ENCODE results near the gene KCNK3. TPM values are rescaled to one million over a fixed set of nuclear protein-coding genes. Genes with fewer than 3 reads are reported as not detected.
A peak's percentile ranks its signal among the peaks of the same experiment; 100 is the strongest.

KCNK3 gene
- polyA plus RNA-seq, 10 donors, result 0.60 to 1.8 (median 1.2) TPM

DNA sequence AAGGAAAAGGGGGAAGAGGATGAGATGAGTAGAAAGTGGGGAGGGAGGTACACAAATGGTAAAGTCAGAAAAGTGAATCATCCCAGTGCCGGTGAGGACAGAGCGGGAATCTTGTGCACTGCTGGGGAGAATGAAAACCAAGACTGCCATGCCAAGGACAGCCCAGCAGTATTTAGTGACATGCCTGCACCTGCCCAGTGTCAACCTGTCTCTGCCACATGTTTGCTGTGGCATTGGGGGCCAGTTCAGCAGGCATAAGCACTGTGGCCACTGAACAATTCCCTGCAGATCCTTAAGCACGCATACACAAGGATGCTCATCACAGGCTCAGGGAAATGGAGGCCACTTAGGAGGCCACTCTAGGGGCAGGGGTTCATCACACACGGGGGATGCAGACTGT is 5.2 kb upstream of the KCNK3 start:
- DNase-seq, result no peak

DNA sequence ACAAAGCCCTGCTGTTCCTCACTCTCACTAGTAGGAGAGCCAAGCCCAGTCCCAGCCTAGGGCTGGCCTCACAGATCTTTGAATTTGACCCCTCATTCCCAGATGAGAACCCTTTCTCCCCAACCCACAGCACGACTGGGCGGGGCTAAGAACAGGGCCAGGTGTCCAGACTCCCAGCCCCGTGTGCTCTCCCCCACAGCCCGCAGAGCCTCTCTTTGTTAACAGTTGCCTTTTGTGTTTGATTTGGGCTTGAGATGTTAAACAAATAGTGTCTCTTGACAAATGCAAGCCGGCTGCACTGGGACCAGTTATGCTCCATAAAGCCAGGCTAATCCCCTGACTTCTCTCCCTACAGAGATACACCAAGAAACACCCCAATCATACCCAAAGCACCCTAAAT is 4.7 kb upstream of the KCNK3 start:
- no peak for DNase-seq

DNA sequence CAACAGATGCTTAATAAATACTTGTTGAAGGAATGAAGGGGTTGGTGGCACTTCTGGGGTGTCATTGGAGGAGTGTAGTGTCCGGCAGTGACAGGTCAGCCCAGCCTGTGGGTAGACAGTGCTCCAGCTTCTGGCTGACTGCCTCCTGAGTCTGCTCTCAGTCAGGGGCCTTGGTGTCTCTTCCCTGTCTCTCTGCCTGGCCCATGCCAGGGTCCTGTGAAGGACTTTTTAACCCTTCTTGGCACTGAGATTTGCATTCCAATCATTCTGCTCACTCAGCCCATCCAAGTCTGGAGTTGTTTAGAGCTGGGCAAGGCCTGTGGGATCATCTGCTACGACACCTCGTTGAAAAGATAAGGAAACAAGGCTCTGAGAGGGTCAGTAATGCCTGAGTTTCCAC is 1.4 kb upstream of the KCNK3 start:
- no peak for DNase-seq

DNA sequence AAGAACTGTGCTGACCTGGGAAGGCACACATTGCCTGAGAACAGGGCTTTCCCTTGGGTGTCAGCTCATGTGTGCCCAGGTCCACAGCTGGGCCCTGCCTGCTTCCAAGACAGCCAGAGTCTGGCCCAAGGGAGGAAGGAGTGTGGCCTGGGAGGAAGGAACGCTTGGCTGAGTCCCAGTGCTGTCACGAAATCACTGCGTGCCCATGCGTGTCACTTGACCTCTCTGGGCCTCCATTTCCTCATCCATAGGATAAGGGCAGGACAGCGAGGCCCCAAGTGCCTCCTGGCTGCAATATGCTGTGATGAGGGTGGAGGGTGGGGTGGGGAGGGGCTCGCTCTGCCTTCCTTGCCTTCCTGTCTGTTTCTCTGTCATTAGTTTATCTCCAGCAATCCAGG is 642 bp upstream of the KCNK3 start:
- no peak for DNase-seq

DNA sequence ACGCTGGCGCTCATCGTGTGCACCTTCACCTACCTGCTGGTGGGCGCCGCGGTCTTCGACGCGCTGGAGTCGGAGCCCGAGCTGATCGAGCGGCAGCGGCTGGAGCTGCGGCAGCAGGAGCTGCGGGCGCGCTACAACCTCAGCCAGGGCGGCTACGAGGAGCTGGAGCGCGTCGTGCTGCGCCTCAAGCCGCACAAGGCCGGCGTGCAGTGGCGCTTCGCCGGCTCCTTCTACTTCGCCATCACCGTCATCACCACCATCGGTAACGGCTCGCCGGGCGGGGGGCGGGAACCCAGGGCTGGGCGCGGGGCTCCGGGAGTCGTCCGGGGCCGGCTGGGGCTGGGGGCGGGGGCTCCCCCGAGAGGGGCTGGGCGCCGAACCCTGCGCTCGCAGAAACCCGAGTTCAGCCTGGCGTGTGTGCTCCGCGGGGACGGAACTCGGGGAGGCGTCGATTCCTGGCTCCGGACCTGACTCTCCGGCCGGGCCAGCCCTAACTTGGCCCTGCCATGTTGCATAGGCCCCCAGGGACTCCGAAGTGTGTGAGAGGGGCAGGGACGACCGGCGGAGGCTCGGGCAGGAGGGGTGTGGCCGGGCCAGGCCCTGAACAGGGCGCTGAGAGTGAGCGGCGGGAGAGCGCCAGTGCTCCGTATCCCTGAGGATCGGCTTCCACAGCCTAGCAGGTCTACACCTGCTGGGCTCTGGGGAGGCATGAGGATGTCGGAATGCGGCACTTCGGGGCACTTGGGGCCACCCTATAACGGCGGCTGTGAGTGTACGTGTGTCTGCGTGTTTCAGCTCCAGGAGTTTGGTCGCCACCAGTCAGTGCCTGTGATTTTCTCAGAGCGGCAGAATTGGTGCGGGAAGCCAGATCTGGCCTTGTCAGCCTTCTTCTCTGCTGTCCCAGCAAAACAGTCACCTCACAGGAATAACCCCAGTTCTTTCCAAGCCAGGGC is 651 bp downstream of the KCNK3 start:
- peak in 2 of 3 donors; percentile 19 to 45 for DNase-seq

DNA sequence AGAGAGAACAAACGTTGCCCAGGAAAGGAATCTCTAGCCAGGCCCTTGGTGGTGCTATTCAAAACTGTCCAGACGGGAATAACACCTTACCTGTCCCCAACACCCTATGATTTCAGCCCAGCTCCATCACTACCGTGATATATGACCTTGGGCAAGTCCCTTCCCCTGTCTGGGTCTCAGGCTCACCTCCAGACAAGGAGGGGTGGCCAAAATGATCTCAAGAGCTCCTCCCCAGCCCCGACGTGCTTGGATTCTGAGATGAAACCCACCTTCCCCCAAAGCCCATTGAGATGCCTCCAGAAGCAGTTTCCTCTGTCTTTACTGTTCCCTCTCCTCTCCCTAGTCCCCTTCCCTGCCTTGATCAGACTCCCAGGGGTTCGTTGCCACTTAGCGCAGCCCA is 1.5 kb downstream of the KCNK3 start:
- no peak for DNase-seq

DNA sequence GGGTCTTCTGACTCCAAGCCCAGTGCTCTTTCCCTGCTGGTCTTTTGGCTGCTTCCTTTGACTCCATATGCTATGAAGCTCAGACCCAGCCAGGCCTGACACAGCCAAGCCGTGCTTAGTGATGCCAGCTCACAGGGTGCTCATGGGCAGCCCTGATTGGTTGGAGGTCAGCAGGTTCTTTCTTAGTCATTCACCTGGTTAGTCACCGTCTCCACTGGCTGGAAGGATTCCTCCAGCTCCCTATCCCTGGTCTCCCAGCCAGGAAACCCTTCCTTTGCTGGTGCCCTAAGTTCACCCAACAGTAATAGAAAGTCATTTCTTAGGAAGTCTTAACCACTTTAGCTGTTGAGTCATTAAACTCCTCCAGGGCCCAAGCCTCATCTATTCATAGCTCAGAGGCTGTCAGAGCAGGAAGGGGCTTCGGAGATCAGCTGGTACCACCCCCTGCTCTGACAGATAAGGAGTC is 3.9 kb downstream of the KCNK3 start:
- peak in 1 of 3 donors; percentile 20 for DNase-seq

DNA sequence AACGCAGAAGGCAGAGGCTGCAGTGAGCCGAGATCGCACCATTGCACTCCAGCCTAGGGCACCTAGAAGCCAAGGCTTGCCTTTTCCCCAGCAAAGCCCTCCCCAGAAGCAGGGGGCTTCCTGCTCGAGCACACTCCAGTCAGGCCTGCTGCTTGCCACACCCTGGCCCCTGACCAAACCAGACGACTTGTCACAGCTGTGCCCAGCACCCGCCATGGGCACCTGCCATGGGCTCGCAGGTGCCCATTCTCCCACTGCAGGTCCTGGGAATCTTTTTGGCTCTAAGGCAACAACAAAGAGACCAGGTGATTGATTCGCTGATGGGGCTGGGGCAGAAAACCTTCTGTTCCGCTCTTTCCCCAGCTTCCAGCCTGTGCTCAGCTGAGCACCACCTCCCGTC is 4.9 kb downstream of the KCNK3 start:
- no peak for DNase-seq

DNA sequence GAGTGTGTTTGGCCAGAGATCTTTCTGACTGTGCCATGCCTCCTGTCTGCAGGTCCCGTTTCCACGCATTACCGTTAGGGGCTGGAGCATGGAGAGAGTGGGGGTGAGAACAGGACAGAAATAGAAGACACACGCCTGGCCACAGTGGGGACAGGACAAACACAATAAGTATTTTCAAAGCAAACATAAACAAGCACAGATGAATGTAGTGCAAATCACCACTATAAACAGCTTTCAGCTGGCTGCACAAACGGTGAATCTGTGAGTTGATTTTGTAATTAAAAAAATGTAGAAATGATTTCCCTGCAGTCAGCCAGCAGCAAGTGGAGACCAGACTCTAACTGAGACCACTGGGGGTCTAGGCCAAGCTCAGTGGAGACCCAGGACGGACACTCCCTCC is 6.8 kb downstream of the KCNK3 start:
- no peak for DNase-seq

DNA sequence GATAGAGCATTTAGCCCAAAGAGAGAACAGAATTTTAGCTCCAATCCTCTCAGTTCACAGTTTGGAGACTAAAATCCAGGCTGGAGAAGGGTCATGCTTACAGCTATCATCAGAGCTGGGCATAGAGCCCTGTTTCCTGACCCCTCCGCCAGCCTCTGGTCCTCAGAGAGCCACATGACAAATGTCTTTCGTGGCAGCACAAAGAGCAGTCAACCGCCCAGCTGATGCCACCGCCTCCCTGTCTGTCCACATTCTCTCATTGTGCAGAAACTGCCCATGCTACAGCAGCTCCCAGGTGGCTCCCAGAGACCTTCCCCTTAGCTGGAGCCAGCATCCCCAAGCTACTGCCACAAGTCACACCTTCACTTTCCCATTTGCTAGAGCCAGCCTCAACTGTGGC is 7.6 kb downstream of the KCNK3 start:
- DNase-seq, result no peak

DNA sequence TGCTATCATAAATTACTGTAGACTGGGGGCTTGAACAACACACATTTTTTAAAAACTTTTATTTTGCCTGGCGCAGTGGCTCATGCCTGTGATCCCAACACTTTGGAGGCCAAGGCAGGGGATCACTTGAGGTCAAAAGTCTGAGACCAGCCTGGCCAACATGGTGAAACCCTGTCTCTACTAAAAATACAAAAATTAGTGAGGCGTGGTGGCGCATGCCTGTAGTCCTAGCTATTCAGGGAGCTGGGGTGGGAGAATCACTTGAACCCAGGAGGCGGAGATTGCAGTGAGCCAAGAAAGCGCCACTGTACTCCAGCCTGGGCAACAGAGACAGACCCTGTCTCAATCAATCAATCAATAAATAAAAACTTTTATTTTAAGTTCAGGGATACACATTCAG is 9.1 kb downstream of the KCNK3 start:
- DNase-seq, result no peak

DNA sequence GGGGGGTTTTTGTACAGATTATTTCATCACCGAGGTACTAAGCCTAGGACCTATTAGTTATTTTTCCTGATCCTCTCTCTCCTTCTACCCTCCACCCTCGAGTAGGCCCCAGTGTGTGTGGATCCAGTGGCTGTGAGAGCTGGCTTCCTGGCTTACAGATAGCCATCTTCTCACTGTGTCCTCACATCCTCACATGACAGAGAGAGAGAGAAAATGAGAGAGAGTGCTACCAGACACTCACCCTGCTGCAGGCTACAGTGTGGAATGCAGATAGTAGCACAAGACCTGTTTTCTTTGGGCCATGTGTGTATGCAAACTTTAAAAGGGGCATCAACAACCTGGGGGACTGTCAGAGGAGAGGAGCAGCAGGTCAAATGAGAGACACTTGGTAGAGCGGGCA is 9.5 kb downstream of the KCNK3 start:
- no peak for DNase-seq

DNA sequence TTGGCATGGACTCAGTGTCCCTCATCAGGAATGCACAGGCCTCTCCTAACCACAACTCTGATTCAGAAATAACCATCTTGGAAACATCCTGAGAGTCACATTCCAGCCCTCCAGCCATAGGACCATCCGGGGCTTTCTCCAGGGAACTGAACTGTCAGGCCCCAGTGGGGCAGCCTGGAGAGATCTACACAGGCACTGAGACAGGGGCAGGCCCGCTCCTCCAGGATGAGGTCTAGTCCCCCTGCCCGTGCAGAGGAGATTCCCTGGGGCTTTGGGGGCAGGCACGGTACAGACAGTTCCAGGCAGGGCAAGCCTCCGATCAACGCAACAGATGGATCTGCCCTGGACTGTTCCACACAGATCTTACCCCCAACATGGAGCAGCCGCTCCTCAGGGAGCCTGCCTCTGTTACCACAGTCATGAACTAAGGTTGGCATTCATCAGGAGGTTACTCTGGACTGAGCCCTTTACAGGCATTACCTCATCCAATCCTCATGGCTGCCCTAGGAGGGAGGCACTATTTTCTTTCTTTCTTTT is 12.0 kb downstream of the KCNK3 start:
- DNase-seq, result no peak

DNA sequence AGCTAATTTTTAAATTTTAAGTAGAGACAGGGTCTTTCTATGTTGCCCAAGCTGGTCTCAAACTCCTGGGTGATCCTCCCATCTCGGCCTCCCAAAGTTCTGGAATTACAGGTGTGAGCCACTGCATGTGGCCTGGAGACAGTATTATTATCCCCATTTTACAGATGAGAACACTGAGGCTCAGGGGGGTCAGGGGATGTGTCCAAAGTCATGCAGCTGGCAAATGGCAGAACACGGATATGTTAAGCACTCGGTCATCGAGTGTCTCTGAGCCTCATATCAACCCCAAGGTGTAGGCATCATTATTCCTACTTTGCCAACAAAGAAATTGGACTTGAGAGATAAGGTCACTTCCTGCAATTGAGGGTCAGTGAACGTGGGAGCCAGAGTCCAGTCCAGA is 12.6 kb downstream of the KCNK3 start:
- no peak for DNase-seq

DNA sequence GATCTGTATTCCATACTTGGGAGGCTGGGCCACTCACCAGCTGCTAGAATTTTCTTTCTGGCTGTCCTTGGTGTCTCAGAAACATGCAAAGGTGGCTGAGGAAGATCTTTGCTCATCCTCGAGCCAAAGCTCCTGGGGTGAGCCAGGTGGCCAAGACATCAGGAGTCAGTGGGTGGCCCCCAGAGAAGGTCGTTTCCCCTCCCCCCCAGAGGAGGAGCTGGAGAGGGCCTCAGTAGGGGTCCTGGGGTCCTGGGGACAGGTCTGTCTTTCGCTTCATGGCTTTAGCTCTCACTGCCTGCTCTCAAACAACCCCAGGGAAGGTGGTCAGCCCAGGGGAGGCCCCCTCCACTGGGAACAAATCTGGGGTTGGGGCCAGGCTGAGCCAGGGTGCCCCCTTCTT is 13.6 kb downstream of the KCNK3 start:
- no peak for DNase-seq

DNA sequence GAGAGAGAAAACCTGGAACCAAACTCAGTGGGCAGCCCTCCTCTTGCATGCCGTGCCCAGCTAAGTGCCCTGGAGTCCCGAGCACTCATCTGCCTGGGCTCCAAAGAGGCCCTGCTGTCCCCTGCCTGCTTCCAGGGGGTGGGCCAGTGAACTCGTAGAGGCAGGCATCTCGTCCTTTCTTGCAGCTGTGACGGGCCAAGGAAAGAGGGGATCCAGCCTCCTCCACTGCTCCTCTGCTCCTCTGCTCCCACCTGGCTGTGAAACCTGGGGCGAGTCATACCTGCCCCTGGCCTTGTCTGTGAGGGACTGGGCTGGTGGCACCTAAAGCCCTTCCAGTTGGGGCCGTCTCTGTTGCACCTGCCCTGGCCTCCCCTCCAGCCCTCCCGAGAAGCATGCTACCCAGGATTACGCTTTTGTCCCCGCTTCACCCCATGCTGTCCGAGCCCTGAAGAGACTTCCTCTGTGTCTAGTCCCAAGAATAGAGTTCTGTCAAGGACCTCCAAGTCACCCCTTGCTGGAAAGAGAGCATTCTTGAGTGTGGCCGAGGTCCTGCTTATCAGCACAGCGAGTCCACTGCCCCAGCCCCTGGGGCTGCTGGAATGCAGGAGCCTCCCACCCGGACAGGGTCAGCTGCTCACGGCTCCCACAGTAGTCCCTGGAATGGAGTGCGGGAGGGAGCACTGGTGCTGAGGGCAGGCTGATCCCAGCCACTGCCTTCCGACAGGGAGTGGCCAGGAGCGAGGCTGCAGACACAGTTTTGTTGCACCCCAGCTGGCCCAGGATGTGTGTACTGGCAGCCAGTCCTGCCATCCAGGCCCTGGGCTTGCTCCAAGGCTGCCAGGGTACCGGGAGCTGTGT is 14.3 kb downstream of the KCNK3 start:
- DNase-seq, result no peak

DNA sequence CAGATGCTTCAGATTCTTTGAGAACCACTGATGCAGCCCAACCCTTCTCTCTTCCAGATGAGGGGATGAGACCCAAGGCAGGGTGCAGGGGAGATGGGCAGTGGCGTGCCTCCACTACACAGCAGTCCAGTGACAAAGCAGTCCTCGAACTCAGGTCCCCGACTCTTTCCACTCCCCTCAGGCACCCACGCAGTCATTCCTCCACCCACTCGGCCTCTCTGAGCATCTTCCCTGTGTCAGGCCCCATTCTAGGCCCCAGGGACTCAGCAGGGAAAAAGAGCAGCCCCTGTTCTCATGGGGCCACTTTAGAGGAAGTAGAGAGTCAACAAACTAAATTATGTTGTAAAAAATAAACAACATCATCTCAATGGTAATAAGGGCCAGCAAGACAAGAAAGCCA is 15.2 kb downstream of the KCNK3 start:
- no peak for DNase-seq

DNA sequence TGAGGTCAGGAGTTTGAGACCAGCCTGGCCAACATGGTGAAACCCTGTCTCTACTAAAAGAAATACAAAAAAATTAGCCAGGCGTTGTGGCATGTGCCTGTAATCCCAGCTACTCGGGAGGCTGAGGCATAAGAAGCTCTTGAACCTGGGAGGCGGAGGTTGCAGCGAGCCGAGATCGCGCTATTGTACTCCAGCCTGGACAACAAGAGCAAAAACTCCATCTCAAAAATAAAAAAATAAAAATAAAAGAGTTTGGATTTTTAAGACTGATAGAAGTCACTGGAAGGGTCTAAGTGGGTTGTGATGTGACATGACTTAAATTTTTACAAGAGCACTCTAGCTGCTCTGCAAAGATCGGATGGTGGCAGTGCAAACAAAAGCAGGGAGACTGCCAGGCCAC is 15.9 kb downstream of the KCNK3 start:
- no peak for DNase-seq

DNA sequence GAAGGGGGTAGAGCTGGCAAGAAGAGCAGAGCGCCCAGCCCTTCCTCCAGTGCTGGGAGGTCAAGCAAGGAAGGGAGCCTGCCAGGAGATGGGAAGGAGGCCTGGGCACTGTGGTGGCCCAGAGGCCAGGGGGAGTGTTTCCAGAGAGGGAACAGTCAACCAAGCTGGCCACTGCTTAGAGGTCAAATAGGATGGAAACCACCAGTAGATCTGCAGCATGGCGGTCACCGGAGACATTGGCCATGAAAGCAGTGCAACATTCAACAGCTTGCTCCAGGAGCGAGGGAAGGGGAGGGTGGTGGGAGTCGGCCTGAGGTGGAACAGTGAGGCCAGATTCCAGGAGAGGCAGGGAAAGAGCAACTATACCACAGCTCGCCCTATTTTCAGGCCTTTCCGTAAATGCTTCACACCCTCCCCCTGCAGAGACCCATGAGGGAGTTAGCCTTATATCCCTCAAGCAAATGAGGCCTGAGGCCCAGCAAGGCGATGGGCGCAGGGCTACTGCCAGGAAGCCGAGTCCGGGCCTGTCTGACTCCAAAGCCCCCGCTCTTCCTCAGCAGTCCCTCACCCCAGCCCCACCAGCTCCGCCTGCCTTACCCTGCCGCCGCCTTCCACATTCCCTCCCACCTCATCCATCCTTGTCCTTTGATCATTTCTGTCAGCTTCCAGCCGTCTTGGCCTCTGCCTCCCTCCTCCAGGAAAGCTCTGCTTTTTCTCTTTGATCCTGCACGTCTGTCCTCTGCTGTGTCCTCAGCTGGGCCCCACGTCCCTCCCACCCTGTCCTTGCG is 17.0 kb downstream of the KCNK3 start:
- no peak for DNase-seq

DNA sequence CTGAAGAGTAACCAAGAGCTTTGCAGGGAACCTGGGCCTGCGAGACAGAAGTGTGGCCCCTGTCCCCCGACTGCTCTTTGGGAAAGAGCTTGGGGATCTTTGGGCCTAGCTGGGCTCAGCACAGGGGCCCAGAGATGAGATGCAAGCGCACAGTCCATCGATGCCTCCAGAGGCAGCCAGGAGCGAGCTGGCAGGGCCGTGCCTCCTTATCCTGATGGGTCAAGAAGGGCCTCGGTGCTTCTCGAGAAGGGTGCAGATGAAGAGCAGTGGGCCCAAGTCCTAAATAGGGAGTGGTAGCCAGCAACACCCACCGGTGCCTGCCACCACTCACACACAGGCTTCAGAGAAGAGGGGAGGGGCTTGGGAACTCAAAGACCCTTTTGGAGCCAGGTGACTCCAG is 17.6 kb downstream of the KCNK3 start:
- DNase-seq, result no peak

DNA sequence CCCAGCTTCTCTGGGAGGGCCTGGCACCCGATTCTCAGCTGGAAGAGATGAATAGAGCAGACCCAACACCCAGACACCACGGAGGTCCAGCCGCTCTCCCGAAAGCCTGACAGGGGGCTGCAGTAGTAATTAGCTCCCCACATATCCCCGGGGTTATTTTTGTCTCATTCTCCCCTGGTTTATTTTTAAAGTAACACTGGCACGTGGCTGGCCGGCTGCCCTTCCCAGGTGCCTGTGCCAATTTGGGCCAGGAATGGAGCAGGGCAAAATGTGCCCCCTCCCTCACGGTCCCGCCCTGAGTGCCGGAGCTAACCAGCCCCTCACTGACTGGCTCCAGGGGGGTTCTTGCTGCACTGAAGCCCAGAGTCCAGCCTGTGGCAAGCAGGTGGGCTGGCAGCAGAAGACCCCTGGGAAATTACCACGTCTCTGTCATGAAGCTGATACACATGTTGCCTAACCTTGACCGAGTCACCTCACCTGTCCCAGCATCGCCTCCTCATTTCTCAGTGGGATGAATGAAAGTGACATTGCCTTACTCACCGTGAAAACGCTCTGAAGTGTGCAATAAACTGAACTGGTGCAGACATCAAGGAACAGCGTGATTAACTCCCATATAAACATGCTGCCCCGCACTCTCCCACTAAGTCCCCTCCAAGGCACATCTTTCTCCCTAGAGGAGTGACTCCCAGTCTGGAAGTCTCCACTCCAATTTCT is 18.4 kb downstream of the KCNK3 start:
- no peak for DNase-seq

Data from muscle of back (tissue), 11 donors.